K562 (cell line): ENCODE measurements around the gene GRB10. TPM values are rescaled to one million over a fixed set of nuclear protein-coding genes. Genes with fewer than 3 reads are reported as not detected.

Experiments used
- ATAC-seq: fragments of 200-7000 bp; cut with Tn5 transposase; 3 replicates; pipeline ENCODE4 v1.9.1; 2020; ENCODE audit warnings: moderate library complexity
- BruUV-seq: library from RNA; stranded (reverse); fragments of 400-500 nt; replicated peaks from 2 replicates; lab custom pipeline; 2021; lab: Mats Ljungman, UMichigan
- CTCF ChIA-PET: fragments of 300-600 bp; formaldehyde crosslinking; extraction: SDS; loops from one replicate; lab custom pipeline; 2021; ENCODE audit warnings: low intra/inter-chr PET ratio; lab: Yijun Ruan, JAX
- POLR2A ChIA-PET: fragments of 300-600, 350-650 bp; sonication (Branson Sonifier 250); formaldehyde crosslinking; extraction: SDS; loops from one replicate; lab custom pipeline; 2021; ENCODE audit warnings: antibody characterized with exemption, inconsistent platforms; lab: Yijun Ruan, JAX
- DNase-seq, 4 experiments: peaks; one replicate each; pipeline versions ENCODE4 v3.0.0 to v3.0.0-alpha.2; 2011 to 2018; ENCODE audit warnings: low spot score in 3 of 4, mixed read lengths in 3 of 4; ENCODE audit errors: extremely low read depth in 1 of 4
- FAIRE-seq: peaks from 2 replicates; lab custom pipeline; 2011; peaks lifted over from hg19 to GRCh38; lab: Jason Lieb, UNC
- H2AFZ ChIP-seq: 2 replicates; pipeline ENCODE4 v1.6.0; 2011; ENCODE audit warnings: low read depth, low read length, control low read depth, inconsistent platforms
- H3K27ac ChIP-seq: fragments of 200-600 bp; 3 replicates; pipeline ENCODE4 v1.8.0; 2011; ENCODE audit warnings: low read depth, mild to moderate bottlenecking, control low read depth, inconsistent platforms, low read length, moderate library complexity, mixed read lengths; ENCODE audit errors: extremely low read depth
- H3K27me3 ChIP-seq, 2 experiments: fragments of 300-600 bp in 1 of 2; 2 replicates in 1 of 2; 3 replicates in 1 of 2; pipeline versions ENCODE4 v1.6.0 to v1.8.0; 2011; ENCODE audit warnings: inconsistent platforms in 2 of 2, low read length in 2 of 2, mild to moderate bottlenecking in 1 of 2, mixed read lengths in 1 of 2, moderate library complexity in 1 of 2; ENCODE audit not compliant: control insufficient read depth in 2 of 2, insufficient read depth in 2 of 2
- H3K36me3 ChIP-seq: fragments of 300-600 bp; 3 replicates; pipeline ENCODE4 v1.8.0; 2011; ENCODE audit warnings: mild to moderate bottlenecking, low read length, inconsistent platforms; ENCODE audit not compliant: control insufficient read depth, insufficient read depth
- H3K4me1 ChIP-seq, 2 experiments: fragments of 200-600 bp in 1 of 2; replicated peaks in 1 of 2; 2 replicates in 1 of 2; 3 replicates in 1 of 2; pipeline versions ENCODE4 v1.5.1 to v1.8.0; 2011; ENCODE audit warnings: inconsistent platforms in 2 of 2, low read length in 2 of 2, mild to moderate bottlenecking in 1 of 2, mixed read lengths in 1 of 2, moderate library complexity in 1 of 2; ENCODE audit not compliant: control insufficient read depth in 2 of 2, insufficient read depth in 2 of 2
- H3K4me2 ChIP-seq: 2 replicates; pipeline ENCODE4 v1.6.1; 2011; ENCODE audit warnings: low read length, control low read depth, inconsistent platforms, mixed read lengths; ENCODE audit not compliant: insufficient read depth
- H3K4me3 ChIP-seq: fragments of 200-600 bp; sonication (generic), shearing (Covaris generic); 2 replicates; pipeline ENCODE4 v1.5.1; 2016; ENCODE audit warnings: control low read depth, inconsistent platforms
- H3K79me2 ChIP-seq: fragments of 200-600 bp; 3 replicates; pipeline ENCODE4 v1.8.0; 2011; ENCODE audit warnings: low read length, inconsistent platforms; ENCODE audit not compliant: control insufficient read depth, insufficient read depth
- H3K9ac ChIP-seq, 2 experiments: 2 replicates each; pipeline versions ENCODE4 v1.6.0 to v1.6.1; 2011; ENCODE audit warnings: low read depth in 2 of 2, low read length in 2 of 2, control low read depth in 1 of 2, inconsistent platforms in 1 of 2, mild to moderate bottlenecking in 1 of 2, mixed read lengths in 1 of 2; ENCODE audit not compliant: insufficient read depth in 1 of 2
- H3K9me1 ChIP-seq: one replicate; pipeline ENCODE4 v1.6.0; 2011; ENCODE audit warnings: inconsistent platforms, mild to moderate bottlenecking, low read length, moderate library complexity; ENCODE audit not compliant: control insufficient read depth, insufficient read depth
- H3K9me3 ChIP-seq: replicated peaks from 2 replicates; pipeline ENCODE4 v1.5.1; 2011; ENCODE audit warnings: low read depth, low read length, inconsistent platforms; ENCODE audit not compliant: control insufficient read depth, insufficient read depth
- H4K20me1 ChIP-seq: replicated peaks from 2 replicates; pipeline ENCODE4 v1.6.1; 2011; ENCODE audit warnings: low read length, inconsistent platforms, mixed read lengths; ENCODE audit not compliant: control insufficient read depth, insufficient read depth
- CC2D1A ChIP-seq: fragments of 450-650 bp; IDR thresholded peaks from 2 replicates; pipeline ENCODE4 v1.6.1; 2017; ENCODE audit warnings: mild to moderate bottlenecking
- NCOA6 ChIP-seq: fragments of 450-650 bp; IDR thresholded peaks from 2 replicates; pipeline ENCODE4 v1.6.1; 2017; ENCODE audit warnings: mild to moderate bottlenecking
- NFE2L1 ChIP-seq: fragments of 450-650 bp; IDR thresholded peaks from 2 replicates; pipeline ENCODE4 v1.6.1; 2016; ENCODE audit warnings: missing genetic modification characterization, low read depth, mild to moderate bottlenecking, missing compliant biosample characterization, moderate library complexity, borderline replicate concordance
- PKNOX1 ChIP-seq: fragments of 450-650 bp; IDR thresholded peaks from 2 replicates; pipeline ENCODE4 v1.6.1; 2016
- RBM15 ChIP-seq: fragments of 200-400 bp; formaldehyde crosslinking; IDR thresholded peaks from 2 replicates; pipeline ENCODE4 v1.6.1; 2018; ENCODE audit warnings: mild to moderate bottlenecking, low read length, moderate library complexity; ENCODE audit not compliant: insufficient read depth
- RBM34 ChIP-seq: fragments of 200-400 bp; formaldehyde crosslinking; IDR thresholded peaks from 2 replicates; pipeline ENCODE4 v1.6.1; 2018; ENCODE audit warnings: low read length, borderline replicate concordance; ENCODE audit not compliant: insufficient read depth
- XRCC3 ChIP-seq: fragments of 450-650 bp; IDR thresholded peaks from 2 replicates; pipeline ENCODE4 v1.6.1; 2017; ENCODE audit warnings: mild to moderate bottlenecking, moderate library complexity
- ZNF282 ChIP-seq: sonication (generic); formaldehyde crosslinking; IDR thresholded peaks from 2 replicates; pipeline ENCODE4 v1.8.1; 2023; ENCODE audit warnings: missing genetic modification reagents
- WGBS: fragments of 100-300 bp; shearing (Covaris generic); methylation state at CpG from one replicate; pipeline ENCODE4 v1.1.6; 2016; ENCODE audit warnings: low coverage, mixed read lengths; ENCODE audit not compliant: insufficient coverage; ENCODE audit errors: missing lambda C conversion rate; 5-methylcytosine and 5-hydroxymethylcytosine counted together
- in situ Hi-C: fragments of 300-500 bp; cut with MboI; formaldehyde crosslinking; loops from 4 replicates; pipeline ENCODE4 v1.15.0; 2018; ENCODE audit warnings: inconsistent platforms, mixed read lengths
- intact Hi-C: fragments of 100-400 bp; cut with micrococcal nuclease; formaldehyde crosslinking; loops from 2 replicates; pipeline ENCODE4 v1.14.2; 2022
- polyA plus RNA-seq, 8 experiments: library from polyadenylated mRNA; depleted of rRNA in 4 of 8; stranded (reverse) in 5 of 8; unstranded in 3 of 8; fragments of >200 nt; fragmentation: Nextera tagmentation in 2 of 8; fragmentation: Illumina TruSeq in 1 of 8; extraction: Ambion mirVana in 2 of 8; extraction: Trizol in 1 of 8; gene quantifications; 2 replicates each; pipeline versions ENCODE4 v1.2.1 to v1.2.3, GENCODE V29; 2011 to 2014; ENCODE audit warnings: inconsistent platforms in 1 of 8, missing spikeins in 1 of 8
- total RNA-seq, 7 experiments: library from RNA; depleted of rRNA in 6 of 7; stranded (reverse); fragments of >200 nt in 6 of 7; fragmentation: Illumina TruSeq in 2 of 7; extraction: Trizol in 2 of 7; gene quantifications; 2 replicates each; pipeline versions ENCODE4 v1.2.1 to v1.2.3, GENCODE V29; 2011 to 2021; ENCODE audit warnings: low replicate concordance in 1 of 7

Gene GRB10
- total and polyA plus RNA-seq, 9 of the 15 experiments (the other 6 are each of a cell fraction or from before 2014, with no cell fraction given) = 8.9 to 88.5 (median 40.7) TPM

GRCh38 chr7:50693455-50694130, 89.1 kb downstream of the GRB10 start:
- in situ Hi-C loops = no loop called here
- CTCF ChIA-PET = no interaction called here
- TF ChIP-seq NCOA6 = no peak
- TF ChIP-seq XRCC3 = no peak
- no peak for TF ChIP-seq NFE2L1 (tag)
- TF ChIP-seq RBM15 = no peak
- no peak for TF ChIP-seq RBM34
- no peak for TF ChIP-seq PKNOX1
- TF ChIP-seq ZNF282 = no peak
- TF ChIP-seq CC2D1A = no peak

More at GRCh38 chr7:50693455-50694130, 89.1 kb downstream of the GRB10 start:
- Histone ChIP-seq H3K36me3 (peaks cover 42% of the 10 kb centered on the region), H3K4me1 (peaks cover 3 to 16% of the 10 kb centered on the region in 2 experiments; a peak in 4 of 5 replicates), H2AFZ (no peak overlapping the region), H3K9ac (no peak overlapping the region), H3K4me3 (no peak overlapping the region), H3K9me1 (peaks cover 6% of the 10 kb centered on the region), H3K9me3 (no peaks in the 10 kb centered on the region), H3K79me2 (peaks cover 37% of the 10 kb centered on the region), H4K20me1 (peaks cover 22% of the 10 kb centered on the region), H3K4me2 (no peak overlapping the region), H3K27ac (no peak overlapping the region), H3K27me3 (no peaks in the 10 kb centered on the region)
- whole genome bisulfite sequencing = over 99% methylated on average over 8 of the region's 8 CpGs
- BruUV-seq = no TSS peak
- ATAC-seq (no peak), DNase-seq (no peak), FAIRE-seq (no peak)
- intact Hi-C loops = no loop called here
- POLR2A ChIA-PET = interaction anchor here (0.6 kb wide), 1 partner anchor 72 kb away, joined by 4 read pairs; no protein-coding TSS in a partner anchor
